Measurements from ENCODE around the gene SMURF1.
A peak's percentile ranks its signal among the peaks of the same experiment; 100 is the strongest.

Gene SMURF1

DNA sequence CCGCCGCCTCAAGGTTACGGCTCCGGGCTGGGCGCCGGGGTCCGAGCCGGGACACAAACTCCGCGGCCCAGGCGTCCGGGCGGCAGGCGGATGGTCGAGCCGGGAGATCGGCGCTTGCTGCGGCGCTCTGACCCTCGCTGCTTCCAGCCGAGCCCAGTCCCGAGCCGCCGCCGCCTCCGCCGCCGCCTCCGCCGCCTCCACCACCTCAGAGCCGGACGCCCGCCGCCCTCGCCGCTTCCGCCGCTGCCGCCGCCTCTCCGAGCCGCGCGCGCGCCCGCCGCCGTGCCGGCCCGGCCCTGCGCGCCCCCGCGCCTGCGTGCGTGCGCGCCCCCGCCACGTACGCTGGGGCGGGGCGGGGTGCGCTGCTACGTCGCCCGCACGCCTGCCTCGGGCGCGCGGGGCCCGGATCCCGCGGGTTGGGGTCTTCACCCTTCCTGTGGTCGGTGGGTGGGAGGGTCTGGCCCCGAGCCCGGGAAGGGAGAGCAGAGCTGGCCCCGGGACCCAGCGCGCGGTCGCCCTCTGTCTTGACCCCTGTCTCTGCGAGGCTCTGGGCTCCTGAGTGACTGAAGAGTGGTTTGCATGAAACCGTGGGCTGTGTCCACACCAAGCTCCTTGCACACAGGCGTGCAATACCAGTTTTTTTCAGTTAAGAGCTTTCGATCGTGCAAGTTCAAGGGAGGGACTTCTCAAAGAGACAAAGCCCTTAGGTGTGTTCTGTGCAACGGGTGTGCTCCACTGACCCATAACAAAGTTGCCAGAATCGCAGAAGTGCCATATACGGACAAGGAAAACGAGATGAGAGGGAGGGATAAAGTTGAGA is at the start of gene SMURF1:
Gene SMURF1, minus strand, starts transcription at position 256 of the 820 bp plus-strand sequence. CDS start 328 bp downstream, outside the sequence.
- peaks cover 27% of the 10 kb centered on the region for H3K4me1 Mint-ChIP-seq
- H3K4me3 Mint-ChIP-seq: peak within 1 kb of the TSS; percentile 95
- peaks cover 5% of the 10 kb centered on the region for H3K27me3 Mint-ChIP-seq
- peak; percentile 71 for ATAC-seq (ENCODE audit: low read depth)
- peaks cover 9% of the 10 kb centered on the region for H3K36me3 Mint-ChIP-seq
- H3K9me3 Mint-ChIP-seq: peaks cover 3% of the 10 kb centered on the region
- peak; percentile 69 to 86 for DNase-seq (ENCODE audit: low spot score in 2 of 2)
- H3K27ac Mint-ChIP-seq: peak within 1 kb of the TSS; percentile 83

DNA sequence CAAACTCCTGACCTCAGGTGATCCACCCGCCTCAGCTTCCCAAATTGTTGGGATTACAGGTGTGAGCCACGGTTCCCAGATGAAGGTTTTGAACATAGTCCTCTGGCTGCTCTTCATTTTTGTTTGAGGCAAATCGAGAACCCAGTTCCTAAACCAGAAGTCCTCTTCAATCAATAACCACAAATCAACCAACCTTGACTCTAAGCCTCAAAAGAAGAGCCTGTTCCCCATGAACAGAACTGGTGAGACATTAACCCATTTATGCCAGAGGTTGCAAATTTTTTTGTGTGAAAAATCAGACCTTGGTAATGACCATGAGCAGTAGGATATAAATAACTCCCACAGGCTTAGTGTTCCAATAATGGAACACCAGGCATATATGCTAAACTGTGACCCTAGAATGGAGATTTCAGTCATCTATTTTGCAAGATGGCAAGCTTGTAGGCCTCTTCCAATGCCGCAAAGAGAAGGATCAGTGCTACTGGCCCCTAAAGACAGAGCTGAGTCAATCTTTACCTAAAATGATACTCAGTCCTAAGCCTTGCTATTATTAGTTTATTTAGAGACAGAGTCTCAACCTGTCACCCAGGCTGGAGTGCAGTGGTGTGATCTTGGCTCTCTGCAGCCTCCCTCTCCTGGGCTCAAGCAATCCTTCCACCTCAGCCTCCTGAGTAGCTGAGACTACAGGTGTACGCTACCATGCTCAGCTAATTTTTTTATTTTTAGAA is 48.1 kb upstream of the SMURF1 start:
- Mint-ChIP-seq H3K4me1 (no peaks in the 10 kb centered on the region), H3K27me3 (peaks cover 15% of the 10 kb centered on the region), H3K36me3 (no peaks in the 10 kb centered on the region), H3K27ac (no peak overlapping the region), H3K9me3 (no peaks in the 10 kb centered on the region), H3K4me3 (no peak overlapping the region)
- ATAC-seq (ENCODE audit: low read depth): no peak
- DNase-seq (ENCODE audit: low spot score in 2 of 2): no peak

DNA sequence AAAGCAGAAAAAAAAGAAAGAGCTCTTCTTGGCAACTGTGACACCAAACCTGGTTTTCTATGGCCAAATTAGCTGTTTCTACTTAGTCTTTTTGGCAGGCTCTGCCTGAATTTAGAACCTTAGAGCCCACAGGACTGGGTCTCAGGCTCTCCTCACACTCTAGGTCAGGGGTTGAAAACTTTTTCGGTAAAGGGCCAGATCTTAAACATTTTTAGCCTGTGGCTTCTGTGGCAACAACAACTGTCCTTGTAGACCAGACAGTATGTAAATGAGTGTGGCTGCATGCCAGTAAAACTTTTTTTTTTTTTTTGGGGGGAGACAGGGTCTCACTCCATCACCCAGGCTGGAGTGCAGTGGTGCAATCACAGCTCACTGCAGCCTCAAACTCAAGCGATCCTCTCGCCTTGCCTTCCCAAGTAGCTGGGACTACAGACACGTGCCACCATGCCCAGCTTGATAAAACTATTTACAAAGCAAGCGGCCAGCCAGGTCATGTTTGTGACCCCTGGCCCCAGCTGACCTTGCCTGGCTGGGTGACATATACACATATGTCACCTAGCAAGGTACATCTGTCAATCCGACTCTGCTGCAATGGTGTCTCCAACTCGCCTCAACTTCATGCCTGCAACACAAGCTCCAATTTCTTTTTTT is 46.6 kb upstream of the SMURF1 start:
- Mint-ChIP-seq H3K36me3 (no peaks in the 10 kb centered on the region), H3K4me3 (no peak overlapping the region), H3K27ac (no peak overlapping the region), H3K27me3 (peaks cover 13% of the 10 kb centered on the region), H3K9me3 (no peaks in the 10 kb centered on the region), H3K4me1 (no peaks in the 10 kb centered on the region)
- no peak for DNase-seq (ENCODE audit: low spot score in 2 of 2)
- ATAC-seq (ENCODE audit: low read depth): no peak

DNA sequence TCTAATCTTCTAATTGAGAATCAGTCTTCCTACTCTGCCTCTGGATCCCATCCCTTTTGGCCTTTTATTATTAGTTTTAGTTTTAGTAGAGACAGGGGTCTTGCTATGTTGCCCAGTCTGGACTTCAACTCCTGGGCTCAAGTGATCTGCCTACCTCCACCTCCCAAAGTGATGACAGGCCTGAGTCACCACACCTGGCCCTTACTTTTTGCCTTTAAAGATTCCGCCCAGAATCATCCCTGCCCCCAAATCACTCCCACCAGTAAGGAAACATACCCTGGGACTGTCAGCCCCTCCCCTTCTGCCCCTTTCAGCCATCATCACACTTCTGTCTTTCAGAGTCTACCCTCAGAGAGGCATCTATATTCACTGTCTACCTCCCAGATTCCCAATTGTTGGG is 45.3 kb upstream of the SMURF1 start:
- no peak for DNase-seq (ENCODE audit: low spot score in 2 of 2)
- H3K4me1 Mint-ChIP-seq: no peaks in the 10 kb centered on the region

DNA sequence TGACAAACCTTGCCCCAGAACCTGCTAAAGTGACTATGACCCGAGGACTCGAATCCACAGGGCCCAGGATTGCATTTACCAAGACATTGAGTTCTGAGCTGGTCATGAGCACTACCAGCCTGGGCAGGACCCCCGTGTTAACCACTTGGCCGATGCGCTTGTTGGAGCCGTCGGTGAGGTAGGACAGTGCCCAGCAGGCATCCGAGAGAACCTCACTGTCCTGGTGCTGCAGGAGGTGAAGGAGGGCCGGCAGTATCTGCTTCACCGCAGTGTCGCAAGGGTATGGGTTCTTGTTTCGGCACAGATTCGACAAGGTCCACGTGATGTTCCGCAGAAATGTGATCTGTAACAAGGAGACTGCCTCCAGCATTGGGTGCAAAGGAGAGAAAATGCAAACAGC is 44.3 kb upstream of the SMURF1 start:
- ATAC-seq (ENCODE audit: low read depth) (no peak), DNase-seq (ENCODE audit: low spot score in 2 of 2) (no peak)
- no peak overlapping the region for H3K4me3 Mint-ChIP-seq
- no peak overlapping the region for H3K27ac Mint-ChIP-seq
- H3K27me3 Mint-ChIP-seq: peaks cover 17% of the 10 kb centered on the region
- H3K36me3 Mint-ChIP-seq: no peaks in the 10 kb centered on the region
- no peaks in the 10 kb centered on the region for H3K4me1 Mint-ChIP-seq
- no peaks in the 10 kb centered on the region for H3K9me3 Mint-ChIP-seq

More for the DNA sequence above, 45.3 kb upstream of the SMURF1 start:
- Mint-ChIP-seq H3K9me3 (no peaks in the 10 kb centered on the region), H3K36me3 (no peaks in the 10 kb centered on the region), H3K27ac (no peak overlapping the region), H3K4me3 (no peak overlapping the region), H3K27me3 (peaks cover 17% of the 10 kb centered on the region)
- ATAC-seq (ENCODE audit: low read depth): no peak

DNA sequence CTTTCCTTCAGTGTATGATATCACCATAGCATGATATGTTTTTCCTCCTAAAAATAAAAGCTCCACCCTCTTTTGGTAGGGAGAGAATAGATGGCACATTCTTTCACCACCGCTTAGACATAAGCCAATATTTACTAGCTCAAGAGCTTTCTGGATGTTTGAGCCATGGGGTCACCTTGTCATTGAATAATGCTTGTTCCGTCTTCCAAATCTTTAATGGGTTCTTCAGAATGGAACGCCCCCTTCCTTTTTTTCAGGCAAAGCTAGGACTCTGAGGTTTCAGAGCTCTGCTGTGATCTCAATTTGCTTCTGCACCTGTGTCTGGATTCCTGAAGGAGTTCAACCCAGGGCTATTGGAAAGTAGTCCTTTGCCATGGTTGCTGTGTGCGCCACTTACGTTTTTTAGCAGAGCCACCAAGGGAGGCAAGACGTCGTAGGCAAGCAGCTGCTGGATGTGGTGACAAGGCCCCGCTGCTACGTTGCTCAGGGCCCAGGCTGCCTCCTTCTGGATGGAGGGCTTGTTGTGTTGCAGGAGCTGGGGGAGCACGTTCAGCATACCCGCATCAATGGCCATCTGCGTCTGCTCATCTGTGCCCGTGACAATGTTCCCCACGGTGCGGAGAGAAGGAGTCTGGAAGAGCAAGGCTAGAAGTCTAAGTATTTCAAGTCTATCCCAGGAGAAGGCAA is 40.8 kb upstream of the SMURF1 start:
- peaks cover 20% of the 10 kb centered on the region for H3K27me3 Mint-ChIP-seq
- no peaks in the 10 kb centered on the region for H3K36me3 Mint-ChIP-seq
- H3K4me3 Mint-ChIP-seq: no peak overlapping the region
- peaks cover 6% of the 10 kb centered on the region for H3K9me3 Mint-ChIP-seq
- H3K27ac Mint-ChIP-seq: no peak overlapping the region
- DNase-seq (ENCODE audit: low spot score in 2 of 2) (no peak), ATAC-seq (ENCODE audit: low read depth) (no peak)
- no peaks in the 10 kb centered on the region for H3K4me1 Mint-ChIP-seq

DNA sequence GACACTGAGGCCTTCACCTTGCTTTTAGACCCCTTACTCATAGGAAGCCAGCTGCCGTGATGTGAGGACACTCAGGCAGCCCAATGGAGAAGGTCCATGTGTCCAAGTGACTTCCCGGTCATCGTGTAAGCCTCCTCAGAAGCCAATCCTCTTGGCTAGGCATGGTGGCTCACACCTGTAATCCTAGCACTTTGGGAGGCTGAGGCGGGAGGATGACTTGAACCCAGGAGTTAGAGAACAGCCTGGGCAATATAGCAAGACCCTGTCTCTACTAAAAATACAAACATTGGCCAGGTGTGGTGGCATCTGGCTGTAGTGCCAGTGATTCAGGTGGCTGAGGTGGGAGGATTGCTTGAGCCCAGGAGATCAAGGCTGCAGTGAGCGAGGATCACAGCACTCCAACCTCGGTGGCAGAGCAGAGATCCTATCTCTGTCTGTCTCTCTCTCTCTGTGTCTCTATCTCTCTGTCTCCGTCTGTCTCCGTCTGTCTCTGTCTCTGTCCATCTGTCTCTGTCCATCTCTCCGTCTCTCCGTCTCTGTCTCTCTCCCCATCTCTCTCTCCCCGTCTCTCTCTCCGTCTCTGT is 36.3 kb upstream of the SMURF1 start:
- Mint-ChIP-seq H3K27me3 (peaks cover 28% of the 10 kb centered on the region), H3K4me3 (no peak overlapping the region), H3K27ac (no peak overlapping the region), H3K36me3 (no peaks in the 10 kb centered on the region), H3K9me3 (peaks cover 7% of the 10 kb centered on the region), H3K4me1 (no peaks in the 10 kb centered on the region)
- DNase-seq (ENCODE audit: low spot score in 2 of 2): no peak
- no peak for ATAC-seq (ENCODE audit: low read depth)

DNA sequence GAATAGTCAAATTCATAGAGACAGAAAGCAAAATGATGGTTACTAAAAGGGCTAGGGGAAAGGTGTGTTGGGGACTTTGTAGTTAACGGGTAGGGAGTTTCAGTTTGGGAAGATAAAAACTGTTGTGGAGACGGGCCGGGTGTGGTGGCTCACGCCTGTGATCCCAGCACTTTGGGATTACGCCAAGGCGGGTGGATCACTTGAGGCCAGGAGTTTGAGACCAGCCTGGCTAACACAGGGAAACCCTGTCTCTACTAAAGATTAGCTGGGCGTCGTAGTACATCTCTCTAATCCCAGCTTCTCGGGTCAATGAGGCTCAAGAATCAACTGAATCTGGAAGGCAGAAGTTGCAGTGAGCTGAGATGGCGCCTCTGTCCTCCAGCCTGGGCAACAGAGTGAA is 33.3 kb upstream of the SMURF1 start:
- no peak overlapping the region for H3K27ac Mint-ChIP-seq
- H3K27me3 Mint-ChIP-seq: peaks cover 24% of the 10 kb centered on the region
- no peak overlapping the region for H3K4me3 Mint-ChIP-seq
- no peaks in the 10 kb centered on the region for H3K36me3 Mint-ChIP-seq
- peaks cover 7% of the 10 kb centered on the region for H3K9me3 Mint-ChIP-seq
- ATAC-seq (ENCODE audit: low read depth) (no peak), DNase-seq (ENCODE audit: low spot score in 2 of 2) (no peak)
- no peaks in the 10 kb centered on the region for H3K4me1 Mint-ChIP-seq

DNA sequence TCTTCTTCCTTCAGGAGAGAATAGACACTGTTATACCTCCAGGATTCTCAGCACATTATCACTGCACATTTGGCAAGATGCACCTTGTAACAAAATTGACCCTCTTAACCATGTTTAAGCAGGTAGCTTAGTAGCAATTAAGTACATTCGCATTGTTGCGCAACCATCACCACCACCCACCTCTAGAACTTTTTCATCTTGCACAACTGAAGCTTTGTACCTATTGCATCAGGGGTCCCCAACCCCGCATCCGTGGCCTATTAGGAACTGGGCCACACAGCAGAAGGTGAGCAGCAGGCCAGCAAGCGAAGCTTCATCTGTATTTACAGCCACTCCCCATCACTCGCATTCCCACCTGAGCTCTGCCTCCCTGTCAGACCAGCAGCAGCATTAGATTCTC is 29.9 kb upstream of the SMURF1 start:
- H3K4me3 Mint-ChIP-seq: no peak overlapping the region
- H3K4me1 Mint-ChIP-seq: no peaks in the 10 kb centered on the region
- ATAC-seq (ENCODE audit: low read depth) (no peak), DNase-seq (ENCODE audit: low spot score in 2 of 2) (no peak)
- peaks cover 1% of the 10 kb centered on the region for H3K9me3 Mint-ChIP-seq
- H3K27ac Mint-ChIP-seq: no peak overlapping the region
- no peaks in the 10 kb centered on the region for H3K36me3 Mint-ChIP-seq
- peaks cover 15% of the 10 kb centered on the region for H3K27me3 Mint-ChIP-seq

DNA sequence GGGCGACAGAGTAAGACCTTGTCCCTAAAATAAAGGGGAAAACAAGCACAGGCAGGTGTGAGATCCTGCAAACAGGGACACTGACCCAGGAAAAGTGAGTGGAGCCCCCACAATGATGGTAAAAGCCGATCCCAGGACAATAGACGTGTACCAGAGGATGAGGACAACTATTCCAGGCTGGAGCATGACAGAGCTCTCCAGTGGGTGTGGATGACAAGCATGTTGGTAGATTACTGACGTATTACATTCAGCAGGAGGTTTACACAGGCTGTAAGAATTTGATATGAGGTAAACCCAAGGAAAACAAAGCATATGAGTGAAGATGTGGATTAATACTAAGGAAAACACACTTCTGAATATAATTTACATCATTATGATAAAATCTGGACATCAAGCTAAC is 27.8 kb upstream of the SMURF1 start:
- no peak for DNase-seq (ENCODE audit: low spot score in 2 of 2)
- Mint-ChIP-seq H3K27me3 (peaks cover 13% of the 10 kb centered on the region), H3K9me3 (no peaks in the 10 kb centered on the region), H3K36me3 (no peaks in the 10 kb centered on the region), H3K27ac (no peak overlapping the region), H3K4me3 (no peak overlapping the region), H3K4me1 (no peaks in the 10 kb centered on the region)
- ATAC-seq (ENCODE audit: low read depth): no peak

DNA sequence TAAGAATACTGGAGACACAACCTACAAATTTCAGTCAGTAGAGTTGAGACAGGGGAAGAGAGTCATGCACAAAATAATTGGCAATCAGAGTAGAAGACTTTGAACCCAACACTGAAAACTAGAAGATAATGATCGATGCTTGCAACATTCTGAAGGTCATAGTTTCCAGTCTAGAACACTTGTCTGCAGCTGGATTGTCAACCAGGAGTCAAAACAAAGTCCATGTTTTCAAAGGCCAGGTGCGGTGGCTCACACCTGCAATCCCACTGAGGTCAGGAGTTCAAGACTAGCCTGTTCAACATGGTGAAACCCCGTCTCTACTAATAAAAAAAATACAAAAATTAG is 26.8 kb upstream of the SMURF1 start:
- H3K27me3 Mint-ChIP-seq: peaks cover 11% of the 10 kb centered on the region

DNA sequence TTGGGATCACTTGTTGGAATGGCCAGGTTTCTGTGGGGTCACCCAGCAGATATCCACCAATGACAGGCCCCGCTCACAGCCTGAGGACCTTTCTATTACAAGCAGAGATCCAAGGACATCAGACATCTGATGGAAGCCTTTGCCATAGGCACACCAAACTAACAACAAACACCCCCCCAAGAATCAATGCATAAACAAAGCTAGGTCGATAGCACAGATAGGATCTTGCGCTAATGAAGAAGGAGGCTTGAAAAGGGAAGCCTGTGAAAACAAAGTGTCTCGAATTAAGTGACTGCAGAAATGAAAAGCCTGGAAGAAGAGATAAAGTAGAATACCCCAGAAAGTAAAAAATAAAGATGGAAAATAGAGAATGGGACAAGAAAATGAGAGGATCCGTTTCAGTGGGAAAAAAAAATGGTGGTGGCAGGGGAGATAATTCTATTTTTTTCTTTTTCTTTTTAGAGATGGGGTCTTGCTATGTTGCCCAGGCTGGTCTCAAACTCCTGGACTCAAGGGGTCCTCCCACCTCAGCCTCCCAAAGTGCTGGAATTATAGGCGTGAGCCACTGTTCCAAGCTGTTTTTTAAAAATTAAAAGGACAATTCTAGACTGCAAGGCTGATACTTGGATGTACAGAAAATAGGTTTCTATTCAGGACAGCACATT is 26.3 kb upstream of the SMURF1 start:
- Mint-ChIP-seq H3K27ac (no peak overlapping the region), H3K36me3 (no peaks in the 10 kb centered on the region)

More for the DNA sequence above, 26.8 kb upstream of the SMURF1 start:
- H3K4me3 Mint-ChIP-seq: no peak overlapping the region
- ATAC-seq (ENCODE audit: low read depth) (no peak), DNase-seq (ENCODE audit: low spot score in 2 of 2) (no peak)
- H3K36me3 Mint-ChIP-seq: no peaks in the 10 kb centered on the region
- no peaks in the 10 kb centered on the region for H3K4me1 Mint-ChIP-seq
- peaks cover 1% of the 10 kb centered on the region for H3K9me3 Mint-ChIP-seq
- no peak overlapping the region for H3K27ac Mint-ChIP-seq

DNA sequence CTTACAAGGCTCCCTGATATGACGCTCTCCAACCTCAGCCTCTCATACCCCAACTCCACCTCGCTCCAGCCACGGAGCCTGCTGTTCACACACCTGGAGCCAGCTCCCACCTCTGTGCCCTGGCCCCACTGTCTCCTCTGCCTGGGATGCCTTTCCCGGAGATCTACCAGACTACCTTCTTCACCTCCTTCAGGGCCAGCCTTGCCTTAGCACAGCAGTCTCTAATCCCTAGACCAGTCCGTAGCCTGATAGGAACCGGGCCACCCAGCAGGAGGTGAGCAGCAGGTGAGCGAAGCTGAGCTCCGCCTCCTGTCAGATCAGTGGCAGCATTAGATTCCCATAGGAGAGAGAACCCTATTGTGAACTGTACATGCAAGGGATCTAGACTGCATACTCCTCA is 23.2 kb upstream of the SMURF1 start:
- ATAC-seq (ENCODE audit: low read depth): no peak
- no peak for DNase-seq (ENCODE audit: low spot score in 2 of 2)

More for the DNA sequence above, 26.3 kb upstream of the SMURF1 start:
- no peak for DNase-seq (ENCODE audit: low spot score in 2 of 2)
- Mint-ChIP-seq H3K9me3 (peaks cover 1% of the 10 kb centered on the region), H3K27me3 (peaks cover 10% of the 10 kb centered on the region), H3K4me3 (no peak overlapping the region), H3K4me1 (no peaks in the 10 kb centered on the region)
- no peak for ATAC-seq (ENCODE audit: low read depth)

More for the DNA sequence above, 23.2 kb upstream of the SMURF1 start:
- H3K4me3 Mint-ChIP-seq: no peak overlapping the region
- H3K27ac Mint-ChIP-seq: no peak overlapping the region
- H3K36me3 Mint-ChIP-seq: no peaks in the 10 kb centered on the region
- H3K27me3 Mint-ChIP-seq: peaks cover 7% of the 10 kb centered on the region
- H3K4me1 Mint-ChIP-seq: peaks cover 2% of the 10 kb centered on the region
- peaks cover 1% of the 10 kb centered on the region for H3K9me3 Mint-ChIP-seq

Measured in memory B cell (primary cell).